ENCODE data around the gene TTLL5. TPM values are rescaled to one million over a fixed set of nuclear protein-coding genes. Genes with fewer than 3 reads are reported as not detected.

Gene TTLL5
- total RNA-seq, 1 donor from 2014 or later: 37.9 TPM

DNA sequence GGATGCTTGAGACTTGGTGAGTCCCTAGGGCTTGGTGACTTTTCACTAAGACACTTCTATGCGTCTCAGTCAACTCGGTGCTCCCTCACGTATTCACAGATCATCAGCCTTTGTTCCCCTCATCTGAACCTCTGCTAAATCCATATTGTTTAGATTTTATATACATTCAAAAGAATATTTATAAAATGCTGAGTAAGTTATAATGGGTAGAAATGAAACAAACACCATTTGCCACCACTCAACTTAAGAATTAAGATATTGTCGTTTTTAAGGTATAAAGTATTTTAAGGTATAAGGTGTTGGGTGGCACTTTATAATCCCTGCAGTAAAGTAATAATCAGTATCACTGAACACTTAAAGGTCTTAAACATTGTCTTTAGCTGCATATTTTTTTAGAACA is 103.0 kb downstream of the TTLL5 start:
- H3K9me3 Mint-ChIP-seq: no peaks in the 10 kb centered on the region
- intact Hi-C loops (cut with micrococcal nuclease): no loop called here
- no peaks in the 10 kb centered on the region for H3K27me3 Mint-ChIP-seq
- ATAC-seq (ENCODE audit: low read depth) (no peak), DNase-seq (no peak)
- H3K36me3 Mint-ChIP-seq (ENCODE audit: low read depth): peaks cover 13% of the 10 kb centered on the region
- no peaks in the 10 kb centered on the region for H3K4me1 Mint-ChIP-seq
- CTCF ChIA-PET: no interaction called here
- H3K4me3 Mint-ChIP-seq: no peak overlapping the region
- POLR2A ChIA-PET: no interaction called here
- TF ChIP-seq CTCF (IDR thresholded peaks at IDR 0.05): no peak
- H3K27ac Mint-ChIP-seq: no peak overlapping the region

GRCh38 chr14:75769047-75769685 is 108.1 kb downstream of the TTLL5 start:
- CTCF ChIA-PET: interaction anchor here (1.0 to 1.2 kb wide), 2 partner anchors 60 to 213 kb away, joined by 3 read pairs; partner anchors contain the start of gene TGFB3
- intact Hi-C loops (cut with micrococcal nuclease): no loop called here
- Mint-ChIP-seq H3K27ac (no peak overlapping the region), H3K36me3 (ENCODE audit: low read depth) (peaks cover 17% of the 10 kb centered on the region), H3K4me1 (no peaks in the 10 kb centered on the region), H3K27me3 (no peaks in the 10 kb centered on the region), H3K4me3 (no peak overlapping the region), H3K9me3 (no peaks in the 10 kb centered on the region)
- DNase-seq (no peak), ATAC-seq (ENCODE audit: low read depth) (no peak)
- POLR2A ChIA-PET: no interaction called here
- TF ChIP-seq CTCF (IDR thresholded peaks at IDR 0.05): no peak

GRCh38 chr14:75770635-75771034 is 109.6 kb downstream of the TTLL5 start:
- DNase-seq (no peak), ATAC-seq (ENCODE audit: low read depth) (no peak)
- Mint-ChIP-seq H3K36me3 (ENCODE audit: low read depth) (peaks cover 17% of the 10 kb centered on the region), H3K4me3 (no peak overlapping the region), H3K9me3 (no peaks in the 10 kb centered on the region), H3K4me1 (no peaks in the 10 kb centered on the region), H3K27ac (no peak overlapping the region), H3K27me3 (no peaks in the 10 kb centered on the region)
- intact Hi-C loops (cut with micrococcal nuclease): no loop called here
- ChIA-PET POLR2A (interaction anchor here (0.7 kb wide), 1 partner anchor 215 kb away, joined by 5 read pairs; the partner anchor contains the start of gene IFT43), CTCF (no interaction called here)
- TF ChIP-seq CTCF (IDR thresholded peaks at IDR 0.05): no peak

DNA sequence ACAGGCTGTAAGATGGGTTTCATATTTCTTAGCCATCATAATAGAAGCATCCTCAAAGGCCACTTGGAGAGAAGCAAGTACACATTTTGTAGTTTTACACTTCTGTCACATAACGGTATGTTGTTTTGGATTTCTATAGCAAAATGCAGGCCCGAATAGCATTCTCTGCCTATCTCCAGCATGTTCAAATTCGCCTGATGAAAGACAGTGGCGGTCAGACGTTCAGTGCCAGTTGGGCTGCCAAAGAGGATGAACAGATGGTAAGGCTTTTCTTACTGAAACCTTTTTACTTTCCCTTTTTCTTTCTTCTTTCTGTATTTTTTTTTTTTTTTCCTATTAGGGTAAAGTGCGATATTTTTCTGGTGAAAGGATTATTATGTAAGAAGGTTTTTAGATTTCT is 110.5 kb downstream of the TTLL5 start:
- CTCF ChIA-PET: no interaction called here
- H3K9me3 Mint-ChIP-seq: no peaks in the 10 kb centered on the region
- no peak overlapping the region for H3K4me3 Mint-ChIP-seq

DNA sequence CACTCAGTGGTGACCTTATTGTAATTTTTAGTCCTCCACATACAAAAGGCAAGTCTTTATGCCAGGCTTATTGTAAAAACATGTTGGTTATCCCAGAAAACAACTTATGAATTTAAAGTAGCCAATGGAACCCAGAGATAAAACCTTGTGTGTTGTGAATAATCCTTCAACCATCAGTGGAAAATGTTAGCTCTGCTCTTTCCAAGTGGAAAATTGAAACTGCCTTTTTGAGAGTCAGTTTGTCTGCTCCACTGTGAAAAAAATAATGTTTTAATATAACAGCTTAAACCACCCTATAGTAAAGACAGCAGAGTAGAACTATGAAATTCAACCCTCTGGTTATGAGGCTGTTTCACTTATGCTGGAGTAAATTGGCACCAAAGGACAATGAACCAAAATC is 112.0 kb downstream of the TTLL5 start:
- Mint-ChIP-seq H3K9me3 (no peaks in the 10 kb centered on the region), H3K27ac (no peak overlapping the region), H3K4me3 (no peak overlapping the region), H3K27me3 (no peaks in the 10 kb centered on the region), H3K36me3 (ENCODE audit: low read depth) (peaks cover 33% of the 10 kb centered on the region), H3K4me1 (no peaks in the 10 kb centered on the region)
- ATAC-seq (ENCODE audit: low read depth): no peak
- intact Hi-C loops (cut with micrococcal nuclease): no loop called here
- CTCF ChIA-PET: no interaction called here
- TF ChIP-seq CTCF (IDR thresholded peaks at IDR 0.05): no peak
- POLR2A ChIA-PET: no interaction called here
- DNase-seq: no peak

More for the DNA sequence above, 110.5 kb downstream of the TTLL5 start:
- POLR2A ChIA-PET: no interaction called here
- no peak for TF ChIP-seq CTCF (IDR thresholded peaks at IDR 0.05)
- no peaks in the 10 kb centered on the region for H3K27me3 Mint-ChIP-seq
- intact Hi-C loops (cut with micrococcal nuclease): no loop called here
- peaks cover 26% of the 10 kb centered on the region for H3K36me3 Mint-ChIP-seq (ENCODE audit: low read depth)
- DNase-seq (no peak), ATAC-seq (ENCODE audit: low read depth) (no peak)
- no peaks in the 10 kb centered on the region for H3K4me1 Mint-ChIP-seq
- no peak overlapping the region for H3K27ac Mint-ChIP-seq

All from activated B cell treated with CpG ODN at 0.5 μM for 24 hours (primary cell).